GM18499 (cell line): Measurements from ENCODE around the gene BCL2L13.
A peak's percentile ranks its signal among the peaks of the same experiment; 100 is the strongest.
"Not testable (repeated sequence)": the region's sequence is repeated elsewhere in the genome, so short reads cannot be mapped to it uniquely, and the experiment has no call there.

Source experiments
- ATAC-seq: cut with Tn5 transposase; IDR thresholded peaks from one replicate; pipeline ENCODE4 v1.9.1; 2021; ENCODE audit warnings: moderate number of reproducible peaks; ENCODE audit not compliant: insufficient read depth, unreplicated experiment

The BCL2L13 gene

GRCh38 chr22:17633998-17634323 is 4.6 kb upstream of the BCL2L13 start:
- ATAC-seq, result no peak

GRCh38 chr22:17634696-17635095 is 3.9 kb upstream of the BCL2L13 start:
- ATAC-seq, result no peak

- not testable (repeated sequence) for ATAC-seq
Observed at GRCh38 chr22:17636850-17637249, 1.7 kb upstream of the BCL2L13 start.

DNA sequence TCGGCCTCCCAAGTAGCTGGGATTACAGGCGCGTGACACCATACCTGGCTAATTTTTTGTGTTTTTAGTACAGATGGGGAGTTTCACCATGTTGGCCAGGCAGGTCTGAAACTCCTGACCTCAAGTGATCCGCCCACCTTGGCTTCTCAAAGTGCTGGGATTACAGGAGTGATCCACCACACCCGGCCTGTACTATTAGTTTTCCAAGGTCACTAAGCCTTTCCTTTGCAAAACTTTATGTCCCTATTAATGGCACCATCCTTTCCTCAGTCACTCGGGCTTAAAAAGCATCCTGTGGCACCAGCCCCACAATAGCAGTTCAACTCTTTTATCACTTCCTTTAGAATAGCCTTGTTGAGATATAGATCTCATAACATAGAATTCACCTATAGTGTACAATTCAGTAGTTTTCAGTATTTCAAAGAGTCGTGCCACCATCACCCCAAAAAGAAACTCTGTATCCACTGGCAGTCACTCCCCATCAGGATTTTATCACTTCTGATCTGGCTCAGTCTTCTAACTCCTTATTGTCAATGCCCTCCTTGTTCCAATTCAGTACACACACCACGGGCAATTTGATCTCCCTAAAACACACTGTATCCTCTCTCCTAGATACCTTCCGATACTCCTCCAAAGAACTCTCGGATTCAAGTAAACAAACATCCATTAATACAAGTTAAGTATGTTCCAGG is 921 bp upstream of the BCL2L13 start:
- no peak for ATAC-seq

DNA sequence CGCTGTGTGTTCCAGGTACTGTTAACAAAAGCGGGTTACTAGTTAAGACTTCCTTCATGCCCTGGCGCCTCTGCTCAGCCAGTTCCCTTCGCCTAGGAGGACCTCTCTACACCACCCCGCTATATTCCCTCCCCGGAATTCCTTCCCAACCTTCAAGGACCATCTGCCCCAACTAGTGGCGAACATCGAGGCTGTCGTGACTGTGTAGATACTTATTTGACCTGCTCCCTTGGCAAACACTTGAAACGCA is 450 bp upstream of the BCL2L13 start:
- ATAC-seq, result peak; percentile 25

DNA sequence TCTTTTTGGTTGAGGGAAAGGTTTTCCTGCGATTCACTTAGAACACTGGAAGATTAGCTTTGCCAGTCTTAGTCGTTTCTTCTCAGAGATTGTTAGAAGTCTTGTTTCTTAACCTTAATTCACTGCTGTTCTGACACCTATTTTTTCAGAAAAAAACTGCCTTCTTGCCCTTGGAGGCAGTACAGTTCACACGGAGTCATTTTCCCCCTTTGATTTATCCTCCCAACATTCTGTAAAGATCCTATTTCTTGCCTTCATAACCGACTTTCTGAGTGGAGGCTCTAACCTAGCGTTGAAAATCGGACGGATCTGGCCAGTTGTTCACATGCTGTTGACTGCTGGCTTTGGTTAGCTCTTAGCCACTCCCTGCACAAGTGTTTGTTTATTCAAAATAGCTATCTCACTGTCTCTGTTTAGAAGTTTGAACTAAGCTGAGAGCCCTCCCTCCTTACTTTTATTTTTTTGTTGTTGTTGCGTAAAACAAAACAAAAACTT is 737 bp downstream of the BCL2L13 start:
- ATAC-seq, result no peak

DNA sequence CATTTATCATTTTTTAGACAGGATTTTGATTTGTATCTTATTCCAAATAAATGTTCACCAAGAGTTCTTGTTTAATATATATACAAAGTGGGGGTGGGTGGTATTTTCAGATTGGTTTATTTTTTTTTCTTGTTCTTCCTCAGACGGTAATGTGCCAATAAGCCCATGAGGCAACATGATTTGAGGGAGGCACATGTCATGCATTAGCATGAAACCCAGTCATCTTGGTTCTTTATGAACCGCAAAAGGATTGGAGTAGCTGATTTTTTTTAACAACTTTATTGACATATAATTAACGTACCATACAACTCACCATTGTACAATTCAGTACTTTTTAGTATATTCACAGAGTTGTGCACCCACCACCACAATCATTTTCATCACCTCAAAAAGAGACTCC is 2.7 kb downstream of the BCL2L13 start:
- ATAC-seq, result no peak

DNA sequence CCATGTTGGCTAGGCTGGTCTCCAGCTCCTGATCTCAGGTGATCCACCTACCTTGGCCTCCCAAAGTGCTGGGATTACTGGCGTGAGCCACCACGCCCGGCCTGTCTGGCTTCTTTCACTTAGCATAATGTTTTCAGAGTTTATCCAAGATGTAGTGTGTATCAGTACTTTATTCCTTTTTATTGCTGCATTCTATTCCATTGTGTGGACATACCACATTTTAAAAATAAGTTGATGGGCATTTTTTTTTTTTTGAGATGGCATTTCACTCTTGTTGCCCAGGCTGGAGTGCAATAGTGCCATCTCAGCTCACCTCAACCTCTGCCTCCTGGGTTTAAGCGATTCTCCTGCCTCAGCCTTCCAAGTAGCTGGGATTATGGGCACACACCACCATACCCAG is 3.8 kb downstream of the BCL2L13 start:
- ATAC-seq, result not testable (repeated sequence)

- no peak for ATAC-seq
Observed at GRCh38 chr22:17647452-17647851, 8.9 kb downstream of the BCL2L13 start.

- ATAC-seq, result no peak
Observed at GRCh38 chr22:17647991-17648390, 9.4 kb downstream of the BCL2L13 start.

GRCh38 chr22:17648569-17648968 is 10.0 kb downstream of the BCL2L13 start:
- no peak for ATAC-seq

GRCh38 chr22:17655289-17655688 is 16.7 kb downstream of the BCL2L13 start:
- no peak for ATAC-seq

DNA sequence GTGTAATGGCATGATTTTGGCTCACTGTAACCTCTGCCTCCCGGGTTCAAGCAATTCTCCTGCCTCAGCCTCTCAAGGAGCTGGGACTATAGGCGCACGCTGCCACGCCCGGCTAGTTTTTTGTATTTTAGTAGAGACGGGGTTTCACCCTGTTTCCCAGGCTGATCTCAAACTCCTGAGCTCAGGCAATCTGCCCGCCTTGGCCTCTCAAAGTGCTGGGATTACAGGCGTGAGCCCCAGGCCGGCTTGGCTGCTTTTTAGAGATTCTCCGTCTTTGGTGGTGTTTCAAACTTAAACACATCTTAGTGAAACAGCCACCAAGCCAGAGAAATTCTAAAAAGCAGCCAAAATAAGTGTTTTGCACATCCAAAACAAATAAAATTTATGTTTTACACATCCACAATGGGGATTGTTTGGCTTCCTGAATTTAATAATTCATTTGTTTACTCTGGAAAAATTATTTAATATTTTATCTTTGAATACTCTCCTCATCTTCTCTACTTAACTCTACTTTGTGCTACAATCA is 18.4 kb downstream of the BCL2L13 start:
- ATAC-seq, result no peak

GRCh38 chr22:17664414-17665055 is 26.0 kb downstream of the BCL2L13 start:
- ATAC-seq, result no peak

- ATAC-seq, result no peak
Observed at GRCh38 chr22:17665248-17665647, 26.7 kb downstream of the BCL2L13 start.

- no peak for ATAC-seq
Observed at GRCh38 chr22:17665854-17666253, 27.3 kb downstream of the BCL2L13 start.

GRCh38 chr22:17671521-17672092 is 33.0 kb downstream of the BCL2L13 start:
- not testable (repeated sequence) for ATAC-seq

- ATAC-seq, result no peak
Observed at GRCh38 chr22:17672417-17672991, 33.9 kb downstream of the BCL2L13 start.

- no peak for ATAC-seq
Observed at GRCh38 chr22:17674152-17674551, 35.6 kb downstream of the BCL2L13 start.

DNA sequence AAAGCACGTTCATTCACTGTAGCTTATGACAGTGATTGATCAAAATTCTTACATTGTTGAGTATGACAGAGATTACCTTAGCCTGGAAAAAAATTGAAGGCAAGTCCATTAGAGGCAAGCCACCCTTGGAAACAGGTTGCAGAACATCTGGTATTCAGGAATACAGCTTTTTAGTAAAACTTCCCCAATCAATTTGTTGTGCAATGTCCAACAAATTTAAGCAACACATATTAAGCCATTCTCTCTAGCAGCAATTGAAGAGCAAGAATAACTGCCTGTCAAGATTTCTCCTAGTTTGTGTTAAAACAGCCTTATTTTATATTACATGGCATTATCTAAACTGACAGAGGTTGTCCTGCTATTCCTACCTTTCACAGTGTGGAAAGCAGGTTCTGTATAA is 37.0 kb downstream of the BCL2L13 start:
- ATAC-seq, result no peak

DNA sequence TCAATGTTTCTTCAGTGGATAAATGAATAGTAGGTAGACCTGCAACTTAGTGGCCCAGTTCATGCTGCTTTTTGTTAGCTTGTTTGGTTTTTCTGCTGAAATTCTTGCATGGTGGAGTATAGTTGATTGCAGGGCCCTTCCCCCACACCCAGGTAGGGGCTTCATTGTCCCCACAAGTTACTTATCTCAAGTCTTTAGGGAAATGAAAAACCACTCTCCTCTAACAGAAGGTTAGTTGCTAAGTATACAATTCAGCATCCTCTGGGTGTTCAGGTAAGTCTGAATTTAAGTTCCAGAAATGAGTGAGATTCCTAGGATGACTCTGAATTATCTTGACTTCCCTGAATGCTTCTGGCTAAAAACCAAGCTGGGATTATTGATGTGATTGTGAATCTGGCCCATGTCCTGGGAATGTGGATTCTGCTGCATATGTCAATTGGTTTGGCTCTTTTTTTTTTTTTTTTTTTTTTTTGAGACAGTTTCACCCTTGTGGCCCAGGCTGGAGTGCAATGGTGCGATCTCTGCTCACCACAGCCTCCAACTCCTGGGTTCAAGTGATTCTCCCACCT is 40.3 kb downstream of the BCL2L13 start:
- ATAC-seq, result no peak
